KBM-7 (cell line): ENCODE measurements around the gene LHFPL6.

ENCODE experiments used
- DNase-seq: peaks from one replicate; pipeline ENCODE4 v3.0.0-alpha.2; 2015
- in situ Hi-C: fragments of 300-500 bp; cut with MboI; formaldehyde crosslinking; loops from 2 replicates; pipeline ENCODE4 v1.14.3; 2020; ENCODE audit warnings: low sequenced_read_pairs, low pct_unique_long_range_greater_than_20kb, mixed read lengths

LHFPL6 gene

DNA sequence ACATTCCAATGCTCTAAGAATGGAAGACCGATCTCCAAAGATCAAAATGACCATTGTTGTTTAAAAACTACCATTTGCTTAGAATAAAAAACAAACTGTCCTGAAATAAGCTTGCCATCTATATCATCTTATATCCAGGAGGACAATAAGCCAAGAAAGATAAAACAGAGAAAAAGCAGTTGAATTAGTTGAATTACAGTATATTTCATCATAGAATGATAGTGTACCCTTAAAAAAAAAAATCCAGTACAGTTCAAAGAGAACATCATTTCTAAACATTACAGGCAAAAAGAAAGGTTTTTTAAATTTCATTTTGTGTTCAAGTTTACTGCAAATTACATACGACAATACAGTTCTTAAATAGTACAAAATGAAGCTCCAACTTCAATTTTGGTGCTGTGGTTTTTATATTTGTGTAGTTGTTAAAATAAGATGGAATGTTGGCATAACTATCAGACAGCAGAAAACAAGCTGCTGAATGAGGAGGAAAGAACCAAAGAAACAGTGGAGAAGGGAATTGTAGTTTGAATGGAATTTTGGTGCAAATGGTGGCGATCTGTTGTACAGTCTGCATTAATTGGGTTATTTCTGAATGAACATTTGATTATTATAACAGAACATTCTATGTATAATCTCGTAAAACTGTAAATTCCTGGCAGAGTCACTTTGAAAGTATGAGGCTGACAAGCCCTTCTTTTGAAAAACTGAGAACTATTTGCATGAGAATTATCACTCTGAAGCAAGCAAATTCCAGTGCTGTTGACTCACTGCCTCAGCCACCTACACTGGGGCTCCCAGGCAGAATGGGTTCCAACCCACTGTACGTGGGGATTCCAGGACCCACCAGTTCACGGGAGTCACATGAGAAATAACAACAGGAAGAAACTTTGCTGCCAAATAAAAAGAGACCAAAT, 37.7 kb downstream of the LHFPL6 start:
- no peak for DNase-seq
- in situ Hi-C loops = no loop called here

DNA sequence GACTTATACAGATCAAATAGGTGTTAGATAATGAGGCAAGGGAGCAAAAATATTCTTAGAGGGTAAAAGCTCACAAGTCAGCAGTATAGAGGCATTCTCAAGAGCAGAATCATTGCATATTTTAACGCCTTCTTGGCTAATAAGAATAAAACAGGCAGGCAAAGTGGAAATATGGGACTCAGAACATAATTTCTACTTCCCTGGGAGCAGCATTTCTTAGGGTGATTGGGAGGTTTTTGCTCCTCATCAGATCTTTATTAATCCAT, 39.6 kb downstream of the LHFPL6 start:
- in situ Hi-C loops = no loop called here
- no peak for DNase-seq

DNA sequence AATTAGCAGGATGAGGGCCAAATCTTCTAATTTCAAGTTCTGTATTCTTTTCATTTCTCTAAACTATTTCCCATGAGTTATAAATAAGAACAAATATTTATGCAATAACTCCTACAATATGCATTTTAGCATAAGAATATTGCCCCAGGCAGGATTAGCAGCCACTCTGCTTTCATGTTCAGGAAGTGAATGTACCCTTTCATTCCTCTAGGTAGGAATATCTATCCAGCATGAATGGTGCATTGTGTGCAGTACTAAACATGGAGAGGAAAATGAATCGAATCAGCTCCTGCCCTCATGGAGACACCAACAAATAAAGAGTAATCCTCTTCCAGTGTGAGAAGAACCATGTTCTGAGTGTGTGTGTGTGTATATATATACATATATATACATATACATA, 41.0 kb downstream of the LHFPL6 start:
- in situ Hi-C loops = no loop called here
- DNase-seq = no peak

DNA sequence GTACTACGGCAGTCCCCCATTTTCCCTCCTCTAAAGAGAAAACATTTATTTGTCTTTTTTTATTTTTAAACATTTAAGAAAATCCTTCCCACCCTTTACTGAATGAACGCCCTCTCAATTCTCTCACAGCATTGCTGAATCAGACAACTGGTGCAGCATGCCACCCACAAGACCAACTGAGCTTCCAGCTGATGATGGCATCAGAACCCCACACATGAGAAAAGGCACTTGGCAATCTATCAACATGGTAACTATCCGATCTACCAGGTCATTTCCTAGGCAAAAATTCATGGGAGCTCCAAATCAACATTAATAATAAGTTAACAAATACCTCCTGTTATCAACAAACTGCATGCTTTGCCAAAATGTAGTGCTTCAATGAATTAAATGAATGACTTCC, 43.1 kb downstream of the LHFPL6 start:
- in situ Hi-C loops = no loop called here
- DNase-seq = no peak

DNA sequence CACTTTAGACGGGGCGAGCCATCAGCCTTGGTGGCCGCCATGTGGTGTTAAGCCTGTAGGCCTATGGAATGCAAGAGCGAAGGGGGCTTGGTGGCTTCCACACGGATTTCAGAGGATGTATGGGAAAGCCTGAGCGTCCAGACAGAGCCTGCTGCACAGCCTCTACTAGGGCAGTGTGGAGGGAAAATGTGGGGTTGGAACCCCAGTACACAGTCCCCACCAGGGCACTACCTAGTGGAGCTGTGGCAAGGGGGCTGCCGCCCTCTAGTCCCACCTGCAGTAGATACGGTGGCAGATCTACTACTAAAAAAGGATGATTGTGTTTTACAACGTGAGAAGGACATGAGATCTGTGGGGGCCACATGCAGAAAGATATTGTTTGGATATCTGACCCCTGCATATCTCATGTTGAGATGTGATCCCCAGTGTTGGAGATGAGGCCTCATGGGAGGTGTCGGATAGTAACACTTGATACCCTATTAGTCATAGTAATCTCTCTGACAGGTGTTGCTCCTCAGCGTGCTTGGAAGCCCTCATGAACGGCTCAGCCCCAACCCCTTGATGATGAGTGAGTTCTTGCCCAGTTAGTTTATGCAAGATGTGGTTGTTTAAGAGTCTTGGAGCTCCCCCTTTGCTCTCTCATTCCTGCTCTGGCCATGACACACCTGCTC, 45.6 kb downstream of the LHFPL6 start:
- in situ Hi-C loops = no loop called here
- no peak for DNase-seq

DNA sequence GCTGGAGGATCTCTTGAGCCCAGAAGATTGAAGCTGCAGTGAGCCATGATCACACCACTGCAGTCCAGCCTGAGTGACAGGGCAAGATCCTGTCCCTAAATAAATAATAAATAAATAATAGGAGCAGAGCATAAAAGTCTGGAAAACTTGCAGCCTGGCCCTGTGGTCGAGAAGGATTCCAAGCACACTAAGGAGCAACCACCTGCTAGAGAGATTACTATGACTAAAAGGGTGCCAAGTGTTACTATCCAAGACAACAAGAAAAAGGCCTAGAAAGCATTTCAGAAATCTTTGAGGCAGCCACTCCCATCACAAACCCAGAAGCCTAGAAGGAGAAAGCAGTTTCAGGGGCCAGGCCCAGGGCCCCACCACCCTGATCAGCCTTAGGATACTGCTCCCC, 46.1 kb downstream of the LHFPL6 start:
- DNase-seq = no peak
- in situ Hi-C loops = no loop called here

DNA sequence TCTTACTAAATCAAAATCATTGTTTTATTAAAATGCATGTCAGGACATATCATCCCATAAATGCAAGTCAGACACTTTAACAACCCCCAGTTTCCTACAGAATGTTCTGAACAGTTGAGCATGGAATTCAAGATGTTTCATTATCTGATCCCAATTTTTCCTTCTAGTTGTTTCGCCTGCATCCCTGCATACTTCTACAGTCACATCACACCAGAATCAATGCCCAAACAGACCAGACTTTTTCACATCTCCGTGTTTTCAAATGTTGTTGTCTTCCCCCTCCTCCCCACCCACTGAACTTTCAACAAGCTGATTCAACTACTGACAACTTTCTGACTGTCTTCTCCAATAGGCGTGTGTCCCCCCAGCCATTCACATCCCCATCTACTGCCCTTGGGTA, 48.6 kb downstream of the LHFPL6 start:
- no peak for DNase-seq
- in situ Hi-C loops = no loop called here

DNA sequence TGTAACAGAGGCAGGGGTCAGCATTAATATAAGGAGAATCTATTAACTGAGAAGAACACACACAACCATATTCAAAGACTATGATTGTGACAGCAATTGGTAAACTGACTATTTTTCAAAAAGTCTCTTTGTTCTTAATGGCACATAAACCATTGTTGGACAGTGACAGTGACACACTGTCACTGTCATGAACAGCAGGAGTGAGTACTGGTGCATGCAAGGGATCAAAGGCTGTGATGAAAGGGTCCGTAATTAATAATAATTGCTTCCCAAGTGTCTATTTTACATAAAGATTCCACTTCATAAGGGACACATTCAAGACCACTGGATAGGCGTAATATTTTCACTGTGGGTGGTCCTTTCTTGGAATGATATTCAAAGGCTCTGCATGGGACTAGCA, 50.7 kb downstream of the LHFPL6 start:
- DNase-seq = no peak
- in situ Hi-C loops = no loop called here

DNA sequence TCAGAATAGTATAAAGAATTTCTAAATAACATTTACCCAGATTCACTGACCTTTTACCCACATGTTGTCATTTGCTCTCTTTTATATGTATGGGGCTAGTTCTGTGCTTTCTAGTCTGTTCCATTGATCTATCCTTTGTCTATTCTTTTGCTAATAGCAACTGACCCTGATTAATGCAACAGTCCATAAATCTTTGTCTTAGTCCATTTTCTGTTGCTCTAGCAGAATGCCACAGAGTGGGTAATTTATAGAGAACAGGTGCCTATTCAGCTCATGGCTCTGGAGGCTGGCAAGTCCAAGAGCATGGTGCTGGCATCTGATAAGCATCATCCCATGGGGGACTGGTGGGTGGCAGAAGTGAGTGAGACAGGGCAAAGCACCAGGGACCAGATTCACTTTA, 52.1 kb downstream of the LHFPL6 start:
- DNase-seq = no peak
- in situ Hi-C loops = no loop called here

DNA sequence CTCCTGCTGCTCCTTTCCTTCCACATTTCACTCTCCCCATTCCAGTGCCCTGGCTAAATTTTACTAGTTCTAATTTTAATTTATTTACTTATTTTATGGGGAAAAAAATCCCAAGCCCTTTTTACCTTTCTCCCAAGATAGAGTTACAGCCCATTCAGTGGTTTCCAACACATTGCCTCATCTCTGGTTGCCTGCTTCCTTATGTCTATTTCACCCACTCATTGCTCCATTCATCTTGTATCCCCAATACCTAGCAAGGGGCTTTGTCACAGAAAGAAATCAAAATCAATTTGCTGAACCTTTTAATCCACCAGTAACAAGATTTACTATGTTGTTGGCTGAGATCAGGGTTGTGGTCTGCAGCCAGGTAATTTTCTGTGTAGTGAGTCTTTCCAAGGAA, 55.9 kb downstream of the LHFPL6 start:
- in situ Hi-C loops = no loop called here
- DNase-seq = no peak

DNA sequence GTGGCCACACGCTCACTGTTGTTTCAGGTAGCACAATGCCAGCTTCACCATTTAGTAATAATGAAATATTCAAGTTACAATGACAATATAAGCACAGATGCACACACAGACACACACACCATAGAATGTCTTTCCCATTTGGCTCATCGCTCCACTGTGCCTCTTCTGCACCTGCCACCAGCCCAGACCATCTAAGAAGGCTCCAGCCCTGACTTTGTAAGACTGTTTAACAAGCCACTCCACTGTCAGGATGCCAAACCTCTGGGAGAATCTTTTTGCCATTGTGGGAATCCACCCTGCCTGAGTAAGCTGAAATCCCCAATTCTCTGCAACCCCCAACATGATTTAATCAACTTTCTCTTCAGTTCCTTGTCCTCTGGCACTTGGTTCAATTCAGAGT, 60.6 kb downstream of the LHFPL6 start:
- in situ Hi-C loops = no loop called here
- no peak for DNase-seq

DNA sequence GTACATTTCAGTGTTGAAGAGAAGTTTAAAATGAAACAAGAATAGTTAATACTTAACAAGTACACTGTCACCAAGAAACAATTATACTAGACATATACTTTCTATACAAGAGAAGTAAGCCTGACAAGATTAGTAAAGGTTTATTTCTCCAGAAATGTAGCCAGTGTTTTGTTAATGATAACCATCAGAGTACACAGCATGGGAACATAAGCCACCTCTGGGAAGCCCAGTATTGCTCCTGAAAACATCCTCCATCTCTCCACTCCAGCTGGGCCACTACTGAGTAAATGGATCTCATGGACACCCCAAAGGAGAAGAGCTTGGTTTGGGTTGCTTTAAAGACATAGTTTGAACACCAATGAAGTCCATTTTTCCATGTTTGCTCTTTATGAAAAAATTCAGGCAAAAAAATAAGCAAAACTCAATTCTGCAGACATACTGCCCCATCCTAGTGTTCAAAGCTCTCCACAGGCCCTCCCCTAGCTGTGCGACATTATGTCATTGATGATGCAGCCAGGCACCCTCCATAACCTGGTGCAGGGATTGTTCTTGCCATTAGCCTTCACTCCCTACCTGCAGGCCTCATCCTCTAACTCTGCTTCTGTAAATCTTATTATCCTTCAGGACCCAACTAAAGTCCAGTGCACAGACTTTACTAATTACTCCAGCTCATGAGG, 61.9 kb downstream of the LHFPL6 start:
- DNase-seq = no peak

DNA sequence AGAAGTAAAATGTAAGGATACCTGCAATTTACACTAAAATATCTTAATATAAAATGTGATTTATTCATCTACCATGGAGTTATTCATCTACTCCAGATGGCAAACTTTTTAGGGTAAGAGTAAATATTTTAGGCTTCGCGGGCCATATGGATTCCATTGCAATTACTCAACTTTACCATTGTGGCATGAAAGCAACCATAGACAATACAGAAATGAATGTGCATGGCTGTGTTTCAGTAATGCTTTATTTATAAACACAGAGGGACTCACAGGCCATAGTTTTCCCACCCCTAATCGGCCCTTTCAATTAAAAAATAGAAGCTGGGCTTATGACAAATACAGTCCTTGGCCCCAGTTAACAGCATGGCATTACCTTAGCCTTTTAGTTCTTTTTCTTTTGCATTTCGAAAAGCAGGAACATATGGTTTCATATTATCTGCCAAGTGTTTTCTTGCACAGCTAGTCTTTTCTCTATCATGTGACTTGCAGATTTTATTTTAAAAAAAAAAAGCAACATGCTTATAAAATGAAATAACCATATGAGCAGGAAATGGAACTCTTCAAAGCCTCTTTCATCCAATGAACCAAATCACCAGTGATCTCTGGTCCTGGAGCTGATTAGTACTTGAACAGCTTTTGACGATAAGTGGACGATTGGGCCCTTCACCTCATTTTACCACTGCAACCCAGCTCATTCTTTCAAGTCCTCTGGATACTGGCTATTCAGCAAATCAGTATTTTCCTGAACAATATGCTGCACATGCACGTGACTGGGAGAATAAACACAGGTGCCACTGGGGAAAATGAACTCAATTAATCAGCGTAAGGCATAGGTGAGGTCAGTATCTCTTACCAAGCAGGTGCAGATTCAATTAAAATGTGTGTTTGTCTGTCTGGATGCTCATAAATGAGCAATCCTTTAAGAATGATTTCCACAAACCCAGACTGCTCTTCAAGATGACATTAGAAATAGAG, 63.9 kb downstream of the LHFPL6 start:
- no peak for DNase-seq
- in situ Hi-C loops = no loop called here

More for the DNA sequence above, 61.9 kb downstream of the LHFPL6 start:
- in situ Hi-C loops = no loop called here

DNA sequence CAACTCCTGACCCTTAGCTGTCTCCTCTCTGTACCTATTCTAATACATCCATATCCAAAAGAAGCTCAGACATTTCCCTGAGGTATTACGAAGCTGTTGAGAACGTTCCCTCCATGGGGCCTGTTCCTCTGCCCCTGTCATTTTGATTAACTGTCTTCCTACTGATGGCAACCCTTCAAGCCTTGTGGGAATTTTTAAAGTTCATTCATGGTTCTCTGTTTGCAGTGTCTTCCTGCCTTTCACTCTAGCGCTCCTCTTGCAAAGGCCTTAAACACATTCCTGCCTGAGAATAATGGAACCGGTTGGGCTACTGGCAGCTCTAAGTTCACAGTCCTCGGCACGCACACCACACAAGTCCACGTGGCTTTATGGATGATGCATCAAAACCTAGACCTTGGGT, 66.1 kb downstream of the LHFPL6 start:
- DNase-seq = no peak
- in situ Hi-C loops = no loop called here

DNA sequence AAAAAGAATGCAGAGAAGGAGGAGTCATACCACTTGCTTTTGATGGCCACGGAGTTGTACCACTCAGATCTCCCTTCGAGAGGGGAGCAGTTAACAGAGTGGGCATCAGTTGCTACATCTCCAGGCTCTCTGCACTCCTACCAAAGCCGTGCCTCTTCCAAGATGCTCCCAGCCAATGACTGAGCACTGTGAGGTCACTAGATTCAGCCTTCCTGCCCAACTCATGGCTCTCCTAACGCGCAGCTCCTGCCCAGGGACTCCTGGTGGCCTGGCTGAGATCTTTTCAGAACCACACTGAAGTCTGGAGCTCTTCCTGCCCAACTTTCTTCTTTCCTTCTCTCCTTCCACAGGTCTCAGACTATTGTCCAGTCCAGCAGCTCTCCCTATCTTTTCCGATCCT, 66.7 kb downstream of the LHFPL6 start:
- in situ Hi-C loops = no loop called here

DNA sequence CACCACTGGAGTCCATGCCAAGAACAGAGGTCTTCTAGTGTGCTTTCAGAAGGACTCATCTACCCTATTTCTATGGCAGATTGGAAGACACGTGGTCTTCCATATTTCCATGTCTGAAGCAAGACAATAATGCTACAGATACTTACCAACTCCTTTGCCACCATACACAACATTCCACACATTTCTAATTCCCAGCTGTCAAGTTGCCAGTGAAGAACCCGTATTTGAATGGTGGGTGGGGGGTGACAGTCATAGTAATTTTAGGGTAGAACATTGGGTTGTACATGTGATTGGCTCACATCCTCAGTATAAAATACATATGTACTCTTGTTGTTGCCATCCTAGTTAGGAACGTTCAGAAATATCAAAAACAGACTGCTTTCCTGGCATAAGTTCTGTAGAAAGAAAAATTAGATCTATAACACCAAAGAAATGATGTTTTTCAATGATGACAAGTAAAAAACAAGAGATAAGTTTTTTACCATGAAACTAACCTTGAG, 69.3 kb downstream of the LHFPL6 start:
- no peak for DNase-seq
- in situ Hi-C loops = no loop called here

More for the DNA sequence above, 66.7 kb downstream of the LHFPL6 start:
- no peak for DNase-seq

DNA sequence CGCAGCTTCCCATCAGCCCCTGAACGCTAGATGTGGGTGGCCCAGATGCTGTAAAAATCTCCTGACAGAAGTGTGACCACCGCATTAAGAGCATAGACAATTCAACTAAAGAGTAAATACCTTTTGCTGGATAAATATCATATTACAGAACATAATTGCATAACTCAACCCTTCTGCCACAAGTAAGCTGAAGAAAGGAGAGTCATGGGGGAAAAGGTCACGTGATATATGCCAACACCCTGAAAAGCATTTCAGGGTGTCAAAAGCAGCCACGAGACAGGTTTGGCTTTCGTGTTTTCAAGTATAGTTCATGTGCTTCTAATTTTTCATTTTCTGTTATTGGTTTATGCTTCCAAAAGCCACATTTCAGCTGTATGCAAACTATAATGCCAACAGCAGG, 71.3 kb downstream of the LHFPL6 start:
- DNase-seq = no peak
- in situ Hi-C loops = no loop called here

DNA sequence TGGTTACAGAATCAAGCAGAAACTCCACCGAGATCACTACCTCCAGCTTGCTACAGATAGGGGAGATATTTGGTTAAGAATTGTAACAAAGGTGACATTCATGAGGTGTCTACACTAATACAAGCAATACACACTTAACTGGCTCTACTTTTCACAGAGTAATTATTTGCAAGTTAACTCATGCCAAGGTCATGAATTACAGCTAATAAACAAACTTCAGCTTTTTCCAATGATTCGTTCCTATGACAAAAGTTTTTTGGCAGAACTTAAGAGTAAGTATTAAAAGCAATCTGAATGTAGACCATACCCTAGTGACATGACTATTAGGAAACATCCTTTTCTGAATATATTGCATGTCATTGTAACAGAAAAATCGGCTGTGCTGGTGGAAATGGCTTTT, 72.1 kb downstream of the LHFPL6 start:
- in situ Hi-C loops = no loop called here
- no peak for DNase-seq

DNA sequence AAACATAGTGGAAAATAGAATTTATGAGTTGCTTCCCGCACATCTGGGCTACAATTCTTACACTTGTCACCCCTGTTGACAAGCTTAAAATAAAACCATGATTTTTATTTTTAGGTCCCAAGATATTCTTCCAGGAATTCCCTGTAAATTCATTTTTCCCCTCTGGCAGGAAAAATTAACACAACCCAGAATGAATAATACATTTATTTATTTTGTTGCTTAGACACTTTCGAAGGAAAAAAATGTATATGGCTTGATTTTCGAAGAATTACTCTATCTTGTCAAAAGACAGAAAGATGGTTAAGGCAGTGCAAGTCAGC, 74.4 kb downstream of the LHFPL6 start:
- in situ Hi-C loops = no loop called here
- DNase-seq = no peak
